ENCODE measurements around the gene SGTA.

SGTA gene

DNA sequence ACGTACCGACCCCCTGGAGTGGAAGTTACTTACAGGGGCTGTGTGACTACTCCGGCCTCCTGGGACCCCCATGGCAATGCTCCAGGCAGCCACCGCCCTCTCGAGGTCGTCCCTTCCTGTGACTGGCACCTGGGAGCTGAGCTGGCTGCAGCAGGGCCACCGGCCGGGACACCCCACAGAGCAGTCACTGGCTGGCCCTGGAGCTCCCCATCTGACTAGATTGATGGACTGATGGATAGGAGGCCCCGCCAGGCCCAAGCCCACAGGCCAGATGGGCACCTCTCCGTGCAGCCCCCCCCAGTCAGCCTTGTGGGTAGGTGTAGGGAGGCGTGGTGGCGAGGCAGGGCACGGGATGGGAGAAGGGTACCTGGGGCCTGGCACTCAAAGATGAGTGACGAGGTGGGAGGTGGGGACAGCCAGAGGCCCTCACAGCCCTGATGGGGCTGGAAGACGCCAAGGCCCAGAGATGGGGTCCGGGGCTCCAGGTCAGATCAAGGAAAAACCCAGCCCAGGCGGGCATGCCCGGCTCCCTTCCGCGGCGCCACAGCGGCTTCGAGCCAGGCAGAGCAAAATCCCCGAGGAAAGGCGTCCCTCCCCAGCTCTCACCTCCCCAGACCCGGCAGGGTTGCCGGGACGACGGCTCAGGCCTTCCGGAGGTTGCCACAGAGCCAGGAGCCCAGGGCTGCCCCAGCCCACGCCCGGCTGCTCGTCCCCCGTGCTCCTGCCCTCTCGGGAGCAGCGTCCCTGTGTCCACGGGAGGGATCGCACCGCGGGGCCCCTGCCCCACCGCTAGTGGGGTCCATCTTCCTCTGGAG lies 51.7 kb downstream of the SGTA start:
- no peak for DNase-seq (ENCODE audit: low read depth)
- TF ChIP-seq, protein P1, sequence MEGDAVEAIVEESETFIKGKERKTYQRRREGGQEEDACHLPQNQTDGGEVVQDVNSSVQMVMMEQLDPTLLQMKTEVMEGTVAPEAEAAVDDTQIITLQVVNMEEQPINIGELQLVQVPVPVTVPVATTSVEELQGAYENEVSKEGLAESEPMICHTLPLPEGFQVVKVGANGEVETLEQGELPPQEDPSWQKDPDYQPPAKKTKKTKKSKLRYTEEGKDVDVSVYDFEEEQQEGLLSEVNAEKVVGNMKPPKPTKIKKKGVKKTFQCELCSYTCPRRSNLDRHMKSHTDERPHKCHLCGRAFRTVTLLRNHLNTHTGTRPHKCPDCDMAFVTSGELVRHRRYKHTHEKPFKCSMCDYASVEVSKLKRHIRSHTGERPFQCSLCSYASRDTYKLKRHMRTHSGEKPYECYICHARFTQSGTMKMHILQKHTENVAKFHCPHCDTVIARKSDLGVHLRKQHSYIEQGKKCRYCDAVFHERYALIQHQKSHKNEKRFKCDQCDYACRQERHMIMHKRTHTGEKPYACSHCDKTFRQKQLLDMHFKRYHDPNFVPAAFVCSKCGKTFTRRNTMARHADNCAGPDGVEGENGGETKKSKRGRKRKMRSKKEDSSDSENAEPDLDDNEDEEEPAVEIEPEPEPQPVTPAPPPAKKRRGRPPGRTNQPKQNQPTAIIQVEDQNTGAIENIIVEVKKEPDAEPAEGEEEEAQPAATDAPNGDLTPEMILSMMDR (IDR thresholded peaks at IDR 0.05; ENCODE audit: low read length, missing control alignments) = no peak
- no peak overlapping the region for H3K4me3 ChIP-seq (replicated peaks; ENCODE audit: low read depth, low read length)

DNA sequence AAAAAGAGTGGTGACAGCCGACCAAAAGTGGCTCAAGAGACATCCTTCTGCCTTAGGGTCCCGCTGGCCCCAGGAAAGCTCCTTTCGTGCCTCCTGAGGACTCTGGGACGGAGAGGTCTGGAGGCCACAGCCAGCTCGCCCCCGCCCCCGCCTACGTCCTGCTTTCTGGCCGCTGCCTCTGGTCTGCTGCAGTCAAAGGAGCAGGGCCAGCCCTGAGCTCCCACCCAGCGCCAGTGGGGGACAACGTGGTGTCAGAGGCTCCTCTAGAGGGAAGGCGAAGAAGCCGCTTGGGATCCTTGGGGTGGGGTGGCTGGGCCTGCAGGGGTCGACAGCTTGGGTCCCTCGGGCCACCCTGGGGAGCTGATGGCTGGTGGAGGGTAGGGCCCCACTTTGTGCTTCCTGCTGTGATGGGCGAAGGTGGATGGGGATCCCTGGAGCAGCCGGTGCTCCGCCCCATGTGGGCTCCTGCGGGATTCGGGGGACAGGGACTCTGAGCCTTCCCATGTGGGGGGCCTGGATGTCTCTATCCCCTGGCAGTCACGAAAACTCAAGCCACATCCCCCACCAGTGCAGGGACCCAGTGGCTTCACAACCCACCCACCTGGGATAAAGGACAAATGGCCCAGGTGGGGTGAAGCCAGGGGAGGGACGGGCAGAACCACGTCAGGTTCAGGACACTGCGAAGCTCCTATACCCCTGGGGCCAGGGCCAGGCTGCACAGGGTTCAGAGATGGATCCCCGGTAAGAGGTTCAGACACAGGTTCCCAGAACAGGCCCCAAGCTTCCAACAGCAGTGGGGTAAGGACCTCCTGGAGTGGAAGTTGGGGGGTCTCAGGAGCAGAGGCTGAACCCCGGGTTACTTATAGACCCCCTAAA lies 52.9 kb downstream of the SGTA start:
- no peak for DNase-seq (ENCODE audit: low read depth)
- no peak overlapping the region for H3K4me3 ChIP-seq (replicated peaks; ENCODE audit: low read depth, low read length)
- TF ChIP-seq, protein P1 (IDR thresholded peaks at IDR 0.05; ENCODE audit: low read length, missing control alignments) = no peak

DNA sequence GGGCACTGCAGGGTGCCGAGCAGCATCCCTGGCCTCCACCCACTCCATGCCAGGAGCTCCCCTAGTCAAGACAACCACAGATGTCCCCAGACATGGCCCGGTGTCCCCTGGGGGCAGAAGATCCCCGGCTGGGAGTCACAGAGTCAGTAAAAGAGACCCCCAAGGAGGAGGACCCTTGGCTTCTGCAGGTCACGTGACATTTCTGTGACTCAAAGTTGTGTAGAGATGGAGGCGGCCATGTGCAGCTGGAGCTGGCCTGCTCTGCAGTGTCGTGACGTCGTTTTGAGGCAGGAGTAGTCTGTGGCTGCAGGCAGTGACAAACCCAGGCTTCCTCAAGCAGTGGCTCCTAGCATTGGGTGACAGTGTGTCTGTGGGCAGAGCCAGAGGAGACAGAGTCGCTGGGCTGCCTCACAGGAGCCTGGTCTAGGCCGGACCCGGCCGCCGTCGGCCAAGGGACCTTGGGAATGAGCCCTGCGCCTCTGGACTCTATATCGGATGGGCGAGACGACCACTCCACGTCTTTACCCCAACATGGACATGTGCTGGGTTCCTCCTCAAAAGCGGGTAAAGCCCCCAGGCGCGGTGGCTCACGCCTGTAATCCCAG lies 54.2 kb downstream of the SGTA start:
- no peak for DNase-seq (ENCODE audit: low read depth)
- H3K4me3 ChIP-seq (replicated peaks; ENCODE audit: low read depth, low read length) = no peak overlapping the region
- TF ChIP-seq, protein P1 (IDR thresholded peaks at IDR 0.05; ENCODE audit: low read length, missing control alignments) = no peak

DNA sequence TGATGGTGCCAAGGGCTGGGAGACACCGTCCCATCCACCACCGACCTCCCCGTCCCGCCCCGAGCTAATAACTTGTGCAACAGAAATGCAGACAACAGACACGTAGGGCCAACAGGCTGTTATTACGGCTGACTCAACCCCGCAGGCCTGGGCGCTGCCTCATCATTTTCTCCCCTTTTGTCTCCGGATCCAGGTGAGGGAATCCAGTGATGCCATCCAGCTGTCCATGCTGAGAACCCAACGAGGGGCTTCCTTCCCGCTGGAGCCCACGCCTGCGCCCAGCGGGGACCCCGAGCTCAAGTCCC lies 55.5 kb downstream of the SGTA start:
- no peak overlapping the region for H3K4me3 ChIP-seq (replicated peaks; ENCODE audit: low read depth, low read length)
- no peak for DNase-seq (ENCODE audit: low read depth)
- TF ChIP-seq, protein P1 (IDR thresholded peaks at IDR 0.05; ENCODE audit: low read length, missing control alignments) = no peak

DNA sequence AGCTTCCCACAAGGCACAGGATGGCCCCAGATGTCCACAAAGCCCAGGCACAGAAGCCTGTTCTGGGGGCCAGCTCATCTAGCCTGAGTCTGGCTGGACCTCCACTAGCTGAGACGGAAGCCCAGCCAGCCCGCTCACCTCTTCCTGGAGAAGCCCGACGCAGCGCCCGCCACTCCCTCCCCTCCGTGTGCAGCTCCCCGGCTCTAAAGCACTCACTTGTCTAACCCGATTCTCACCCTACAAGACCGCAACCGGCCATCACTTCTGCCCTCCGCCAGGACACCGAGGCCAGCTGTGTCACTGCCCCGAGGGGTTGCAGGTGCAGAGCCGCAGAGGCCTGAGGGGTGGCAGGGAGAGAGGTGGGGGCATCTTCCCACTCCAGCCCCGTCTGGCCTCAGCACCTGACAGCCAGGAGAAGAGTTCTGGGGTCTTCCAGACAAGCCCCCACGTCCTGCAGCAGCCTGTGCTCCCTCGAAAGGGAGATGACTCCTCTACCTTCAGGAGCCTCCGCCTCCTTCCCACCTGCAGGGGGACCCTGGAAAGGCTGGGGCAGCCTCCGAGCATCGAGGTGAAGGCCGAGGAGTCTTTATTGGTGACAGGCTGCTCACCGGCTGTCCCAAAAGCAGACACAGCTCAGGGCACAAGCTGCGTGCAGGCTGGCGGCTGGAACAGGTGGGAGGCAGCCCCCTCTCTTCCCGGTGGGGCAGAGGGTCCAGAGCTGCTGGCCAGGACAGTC lies 56.0 kb downstream of the SGTA start:
- DNase-seq (ENCODE audit: low read depth) = no peak
- TF ChIP-seq, protein P1 (IDR thresholded peaks at IDR 0.05; ENCODE audit: low read length, missing control alignments) = no peak
- H3K4me3 ChIP-seq (replicated peaks; ENCODE audit: low read depth, low read length) = no peak overlapping the region

DNA sequence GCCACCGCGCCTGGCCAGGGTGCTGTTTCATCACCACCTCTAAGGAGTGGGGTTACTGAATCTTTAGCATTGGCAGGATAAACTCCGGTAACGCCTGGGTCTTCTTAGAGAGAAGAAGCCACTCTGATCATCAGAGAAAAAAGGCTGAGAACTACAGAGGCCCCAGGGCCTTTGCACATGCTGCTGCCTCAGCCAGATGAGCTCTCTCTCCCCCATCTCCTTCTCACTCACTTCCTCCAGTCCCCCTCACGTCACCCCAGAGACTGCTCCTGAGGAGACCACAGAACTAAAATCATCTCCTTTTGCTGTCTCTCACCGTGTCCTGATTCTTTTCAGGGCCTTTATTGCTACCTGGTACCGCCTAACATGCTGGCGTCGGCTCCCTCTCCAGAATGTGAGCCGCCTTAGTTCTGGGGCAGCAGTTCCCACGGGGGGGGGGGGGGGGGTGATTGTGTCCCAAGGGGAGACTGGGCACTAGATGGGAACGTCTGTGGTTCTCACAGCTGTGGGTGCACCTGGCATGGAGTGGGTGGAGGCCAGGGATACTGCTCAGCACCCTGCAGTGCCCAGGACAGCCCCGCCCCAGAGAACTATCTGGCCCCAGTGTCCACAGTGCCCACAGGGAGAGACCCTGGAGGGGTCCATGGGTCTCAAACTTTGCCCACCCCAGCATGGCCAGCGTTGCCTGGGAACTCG lies 56.8 kb downstream of the SGTA start:
- DNase-seq (ENCODE audit: low read depth) = no peak
- TF ChIP-seq, protein P1 (IDR thresholded peaks at IDR 0.05; ENCODE audit: low read length, missing control alignments) = no peak
- no peak overlapping the region for H3K4me3 ChIP-seq (replicated peaks; ENCODE audit: low read depth, low read length)

Measured in fibroblast of pulmonary artery (primary cell).